GM12864 (cell line): ENCODE results near the gene TRIAP1.

Experiments
- DNase-seq: peaks from one replicate; pipeline ENCODE4 v3.0.0-alpha.2; 2011; ENCODE audit warnings: low read depth
- H3K4me3 ChIP-seq: 2 replicates; pipeline ENCODE4 v1.5.1; 2011; ENCODE audit warnings: mild to moderate bottlenecking, low read depth, low read length, control low read depth
- TF ChIP-seq, protein P1 (sequence below): IDR thresholded peaks from 2 replicates; pipeline ENCODE4 v1.5.1; 2011; ENCODE audit warnings: low read depth, mild to moderate bottlenecking, moderate library complexity, low read length, control low read depth, inconsistent platforms; ENCODE audit errors: missing control alignments

Gene TRIAP1

DNA sequence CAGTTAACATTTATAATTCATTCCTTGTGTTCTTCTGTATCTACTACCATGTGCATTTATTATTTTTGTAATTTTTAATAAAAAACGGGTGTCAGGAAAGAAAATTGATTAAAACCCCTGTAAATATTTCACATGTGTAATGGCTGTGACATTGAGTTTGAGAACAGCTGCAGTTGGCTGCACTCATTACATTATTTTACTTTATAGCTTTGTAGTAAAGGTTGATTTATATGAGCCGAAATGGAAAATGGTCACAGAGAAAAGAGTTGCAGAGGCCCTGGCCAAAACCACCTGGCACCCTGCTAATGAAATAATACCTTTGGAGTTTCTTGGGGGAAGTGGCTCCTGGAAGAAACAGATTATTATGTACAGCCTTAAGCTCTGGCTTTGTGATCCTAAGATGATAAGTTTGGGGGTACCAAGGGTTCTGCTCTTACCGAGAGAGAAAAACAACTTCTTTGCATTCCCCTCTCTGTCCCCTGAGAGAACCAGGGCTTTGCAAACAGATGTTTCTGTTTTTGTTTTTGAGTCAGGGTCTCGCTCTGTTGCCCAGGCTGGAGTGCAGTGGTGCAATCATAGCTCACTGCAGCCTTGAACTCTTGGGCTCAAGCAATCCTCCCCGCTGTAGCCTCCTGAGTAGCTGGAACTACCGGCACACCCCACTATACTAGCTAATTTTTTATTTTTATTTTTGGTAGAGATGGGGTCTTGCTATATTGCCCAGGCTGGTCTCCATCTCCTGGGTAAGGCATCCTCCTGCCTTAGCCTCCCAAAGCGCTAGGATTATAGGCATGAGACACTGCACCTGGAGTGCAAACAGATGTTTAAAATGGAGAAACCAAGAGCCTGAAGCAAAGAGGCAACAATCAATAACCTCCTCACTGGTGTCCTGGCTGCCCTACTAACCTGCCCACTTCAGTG is 40.0 kb upstream of the TRIAP1 start:
- no peak for DNase-seq
- TF ChIP-seq, protein P1, sequence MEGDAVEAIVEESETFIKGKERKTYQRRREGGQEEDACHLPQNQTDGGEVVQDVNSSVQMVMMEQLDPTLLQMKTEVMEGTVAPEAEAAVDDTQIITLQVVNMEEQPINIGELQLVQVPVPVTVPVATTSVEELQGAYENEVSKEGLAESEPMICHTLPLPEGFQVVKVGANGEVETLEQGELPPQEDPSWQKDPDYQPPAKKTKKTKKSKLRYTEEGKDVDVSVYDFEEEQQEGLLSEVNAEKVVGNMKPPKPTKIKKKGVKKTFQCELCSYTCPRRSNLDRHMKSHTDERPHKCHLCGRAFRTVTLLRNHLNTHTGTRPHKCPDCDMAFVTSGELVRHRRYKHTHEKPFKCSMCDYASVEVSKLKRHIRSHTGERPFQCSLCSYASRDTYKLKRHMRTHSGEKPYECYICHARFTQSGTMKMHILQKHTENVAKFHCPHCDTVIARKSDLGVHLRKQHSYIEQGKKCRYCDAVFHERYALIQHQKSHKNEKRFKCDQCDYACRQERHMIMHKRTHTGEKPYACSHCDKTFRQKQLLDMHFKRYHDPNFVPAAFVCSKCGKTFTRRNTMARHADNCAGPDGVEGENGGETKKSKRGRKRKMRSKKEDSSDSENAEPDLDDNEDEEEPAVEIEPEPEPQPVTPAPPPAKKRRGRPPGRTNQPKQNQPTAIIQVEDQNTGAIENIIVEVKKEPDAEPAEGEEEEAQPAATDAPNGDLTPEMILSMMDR, result no peak
- no peak overlapping the region for H3K4me3 ChIP-seq

DNA sequence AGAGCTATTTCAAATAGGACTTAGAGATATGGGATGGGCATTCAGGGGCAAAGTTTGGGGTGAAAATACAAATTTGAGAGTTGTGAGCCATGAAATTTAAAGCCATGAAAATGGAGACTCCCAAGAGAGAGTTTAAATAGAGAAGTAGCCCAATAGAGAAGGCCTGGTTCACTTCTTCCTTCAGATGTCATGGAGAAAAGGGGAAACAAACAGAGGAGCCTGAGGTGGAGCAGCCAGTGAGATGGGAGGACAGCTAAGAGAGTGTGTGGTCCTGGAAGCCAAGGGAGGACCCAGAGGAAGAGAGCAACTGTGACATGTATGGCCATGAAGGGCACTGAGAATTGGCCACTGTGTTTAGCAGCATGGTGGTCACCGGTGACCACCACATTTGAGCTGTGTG is 37.4 kb upstream of the TRIAP1 start:
- TF ChIP-seq, protein P1, result no peak
- no peak overlapping the region for H3K4me3 ChIP-seq
- no peak for DNase-seq

DNA sequence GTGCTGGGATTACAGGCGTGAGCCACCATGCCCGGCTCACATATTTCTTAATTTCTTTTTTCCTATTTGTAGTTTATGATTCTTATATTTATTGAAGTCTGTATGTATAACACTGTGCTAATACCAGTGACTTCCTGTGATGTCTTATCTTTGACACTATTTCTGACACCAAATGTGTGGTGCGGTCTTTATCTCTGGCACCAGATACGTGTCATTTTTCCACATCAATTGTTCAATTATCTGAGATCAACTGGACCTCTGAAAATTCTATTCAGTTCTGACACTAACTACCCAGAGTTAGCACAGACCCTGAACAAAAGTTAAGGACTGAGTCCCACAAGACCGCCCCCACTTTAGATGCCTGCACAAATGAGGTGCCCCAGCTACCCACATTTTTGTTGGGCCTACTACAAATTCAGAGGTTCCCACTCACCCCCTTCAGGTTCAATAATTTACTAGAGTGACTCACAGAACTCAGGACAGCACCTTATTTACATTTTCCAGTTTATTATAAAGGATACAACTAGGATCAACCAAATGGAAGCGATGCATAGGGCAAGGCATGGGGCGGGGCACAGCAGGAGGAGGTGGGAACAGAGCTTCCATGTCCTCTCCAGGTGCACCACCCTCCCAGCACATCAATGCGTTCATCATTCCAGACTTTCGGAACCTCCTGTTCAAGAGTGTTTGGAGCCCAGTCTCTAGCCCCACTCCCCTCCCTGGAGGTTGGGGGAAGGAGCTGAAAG is 35.0 kb upstream of the TRIAP1 start:
- H3K4me3 ChIP-seq, result no peak overlapping the region
- DNase-seq, result no peak
- TF ChIP-seq, protein P1, result no peak

DNA sequence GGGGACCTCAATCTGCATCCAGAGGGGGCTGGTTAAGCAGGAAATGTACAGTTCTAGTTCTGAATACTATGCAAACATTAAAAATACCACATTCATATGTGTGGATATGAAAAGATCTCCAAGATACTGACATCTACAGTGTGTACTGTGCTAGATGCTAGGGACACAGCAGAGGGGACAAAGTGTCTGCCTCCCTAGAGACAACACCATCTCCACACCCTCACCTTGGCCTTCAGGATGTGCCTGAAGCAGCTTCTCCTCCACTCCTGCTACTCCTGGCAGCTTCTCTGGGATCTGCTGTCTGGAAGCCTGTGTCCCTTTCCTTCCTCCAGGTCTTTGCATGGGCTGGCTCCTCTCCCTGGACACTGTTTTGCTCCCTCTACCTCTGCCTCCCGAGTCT is 34.0 kb upstream of the TRIAP1 start:
- TF ChIP-seq, protein P1, result no peak
- no peak for DNase-seq
- no peak overlapping the region for H3K4me3 ChIP-seq

DNA sequence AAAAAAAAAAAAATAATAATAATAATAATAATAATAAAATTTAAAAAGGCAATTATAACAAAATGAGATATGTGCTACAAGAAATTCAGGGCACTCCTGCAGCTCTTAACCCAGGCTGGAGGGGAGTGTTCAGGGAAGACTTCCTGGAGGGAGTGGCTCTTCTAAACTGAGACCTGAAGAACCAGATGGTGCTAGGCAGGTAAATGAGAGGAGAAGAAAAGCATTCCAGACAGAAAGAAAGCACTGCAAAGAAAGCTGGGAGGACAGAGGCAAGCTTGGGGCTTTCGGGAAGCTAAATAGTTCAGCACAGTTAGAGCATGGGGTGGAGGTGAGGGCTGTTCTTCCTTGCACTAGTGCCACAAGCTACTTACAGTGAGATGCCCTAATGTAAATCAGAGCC is 33.3 kb upstream of the TRIAP1 start:
- TF ChIP-seq, protein P1, result no peak
- no peak overlapping the region for H3K4me3 ChIP-seq
- DNase-seq, result no peak

DNA sequence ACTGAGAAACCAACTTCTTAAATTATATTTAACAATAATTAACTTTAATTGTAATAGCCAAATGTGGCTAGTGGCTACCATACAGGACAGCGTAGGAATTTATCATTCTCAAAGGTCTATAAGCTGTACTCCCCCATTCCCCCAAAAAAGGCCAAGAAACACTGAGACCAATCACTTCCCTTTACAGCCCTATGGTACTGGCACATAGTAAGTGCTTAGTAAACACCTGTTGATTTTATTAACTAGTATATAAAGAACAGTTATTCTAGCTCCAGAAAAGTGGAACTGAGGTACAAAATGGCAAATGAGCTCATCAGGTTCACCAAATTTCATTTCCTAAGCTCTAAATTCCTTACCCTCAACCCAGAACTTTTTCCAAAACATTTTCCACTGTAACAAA is 29.5 kb upstream of the TRIAP1 start:
- TF ChIP-seq, protein P1, result no peak
- DNase-seq, result no peak
- no peak overlapping the region for H3K4me3 ChIP-seq
